Measurements from ENCODE around the gene PCED1B. TPM values are rescaled to one million over a fixed set of nuclear protein-coding genes. Genes with fewer than 3 reads are reported as not detected.
A peak's percentile ranks its signal among the peaks of the same experiment; 100 is the strongest.

The PCED1B gene
- total and polyA plus RNA-seq, 2 donors from 2014 or later = 2.8 to 9.2 TPM

GRCh38 chr12:47033081-47033480, 46.3 kb upstream of the PCED1B start:
- Histone ChIP-seq H3K4me3 (ENCODE audit: low read length in 3 of 3) (no peak overlapping the region), H3K4me1 (ENCODE audit: control insufficient read depth in 2 of 3, insufficient read depth in 2 of 3, low read depth in 1 of 3, low read length in 3 of 3) (peaks cover 0 to 8% (median 5%) of the 10 kb centered on the region in 3 donors), H3K27ac (ENCODE audit: low read depth in 2 of 2, low read length in 2 of 2) (no peak overlapping the region), H3K9me3 (ENCODE audit: control insufficient read depth in 2 of 3, insufficient read depth in 1 of 3, low read length in 3 of 3) (no peaks in the 10 kb centered on the region), H3K36me3 (ENCODE audit: control insufficient read depth in 2 of 3, insufficient read depth in 3 of 3, low read length in 3 of 3) (no peaks in the 10 kb centered on the region), H3K27me3 (ENCODE audit: control insufficient read depth, insufficient read depth, low read length) (no peaks in the 10 kb centered on the region), H3K9ac (ENCODE audit: low read length in 3 of 3) (peak overlapping the region in 1 of 3 donors; percentile 22)
- FAIRE-seq (no peak), DNase-seq (peak in 1 of 5 donors; percentile 61)
- intact Hi-C loops (cut with DNase I) = loop anchor here (10.0 kb wide), 2 partner anchors 272 to 652 kb away; no protein-coding TSS in a partner anchor
- no peak for TF ChIP-seq CTCF (IDR thresholded peaks at IDR 0.05; ENCODE audit: borderline replicate concordance, extremely low read depth, insufficient read depth)

- no peak for FAIRE-seq
- DNase-seq = no peak
- no peak overlapping the region for H3K9ac ChIP-seq (ENCODE audit: low read length in 3 of 3)
- no peaks in the 10 kb centered on the region for H3K9me3 ChIP-seq (ENCODE audit: control insufficient read depth in 2 of 3, insufficient read depth in 1 of 3, low read length in 3 of 3)
- peaks cover 0 to 10% (median 5%) of the 10 kb centered on the region in 3 donors for H3K4me1 ChIP-seq (ENCODE audit: control insufficient read depth in 2 of 3, insufficient read depth in 2 of 3, low read depth in 1 of 3, low read length in 3 of 3)
- H3K27me3 ChIP-seq (ENCODE audit: control insufficient read depth, insufficient read depth, low read length) = no peaks in the 10 kb centered on the region
- no peak overlapping the region for H3K4me3 ChIP-seq (ENCODE audit: low read length in 3 of 3)
- no peak for TF ChIP-seq CTCF (IDR thresholded peaks at IDR 0.05; ENCODE audit: borderline replicate concordance, extremely low read depth, insufficient read depth)
- H3K27ac ChIP-seq (ENCODE audit: low read depth in 2 of 2, low read length in 2 of 2) = no peak overlapping the region
- no peaks in the 10 kb centered on the region for H3K36me3 ChIP-seq (ENCODE audit: control insufficient read depth in 2 of 3, insufficient read depth in 3 of 3, low read length in 3 of 3)
- intact Hi-C loops (cut with DNase I) = loop anchor here (10.0 kb wide), 2 partner anchors 271 to 651 kb away; no protein-coding TSS in a partner anchor
Observed at GRCh38 chr12:47033789-47034555, 45.4 kb upstream of the PCED1B start.

- DNase-seq (no peak), FAIRE-seq (no peak)
- H3K27ac ChIP-seq (ENCODE audit: low read depth in 2 of 2, low read length in 2 of 2) = no peak overlapping the region
- no peaks in the 10 kb centered on the region for H3K36me3 ChIP-seq (ENCODE audit: control insufficient read depth in 2 of 3, insufficient read depth in 3 of 3, low read length in 3 of 3)
- peaks cover 0 to 12% (median 5%) of the 10 kb centered on the region in 3 donors for H3K4me1 ChIP-seq (ENCODE audit: control insufficient read depth in 2 of 3, insufficient read depth in 2 of 3, low read depth in 1 of 3, low read length in 3 of 3)
- no peaks in the 10 kb centered on the region for H3K9me3 ChIP-seq (ENCODE audit: control insufficient read depth in 2 of 3, insufficient read depth in 1 of 3, low read length in 3 of 3)
- intact Hi-C loops (cut with DNase I) = loop anchor here (10.0 kb wide), 2 partner anchors 270 to 650 kb away; no protein-coding TSS in a partner anchor
- no peaks in the 10 kb centered on the region for H3K27me3 ChIP-seq (ENCODE audit: control insufficient read depth, insufficient read depth, low read length)
- H3K4me3 ChIP-seq (ENCODE audit: low read length in 3 of 3) = no peak overlapping the region
- TF ChIP-seq CTCF (IDR thresholded peaks at IDR 0.05; ENCODE audit: borderline replicate concordance, extremely low read depth, insufficient read depth) = no peak
- H3K9ac ChIP-seq (ENCODE audit: low read length in 3 of 3) = no peak overlapping the region
Observed at GRCh38 chr12:47034661-47035060, 44.8 kb upstream of the PCED1B start.
